Endothelial cell of umbilical vein (primary cell): ENCODE results near the gene NBEAL1. TPM values are rescaled to one million over a fixed set of nuclear protein-coding genes. Genes with fewer than 3 reads are reported as not detected.

Experiments
- BruUV-seq: library from RNA; stranded (reverse); fragments of 400-500 nt; replicated peaks from 2 replicates; lab custom pipeline; 2021; lab: Mats Ljungman, UMichigan
- CTCF ChIA-PET: fragments of 300-600, 350-600 bp; sonication (Branson Sonifier 250); formaldehyde crosslinking; loops from one replicate; lab custom pipeline; 2021; ENCODE audit warnings: antibody characterized with exemption, inconsistent platforms; lab: Charles Lee
- POLR2A ChIA-PET: fragments of 300-600, 350-600 bp; sonication (Branson Sonifier 250); formaldehyde crosslinking; loops from one replicate; lab custom pipeline; 2021; ENCODE audit warnings: antibody characterized with exemption, inconsistent platforms; lab: Charles Lee
- DNase-seq: peaks from one replicate; pipeline ENCODE4 v3.0.0-alpha.2; 2011; ENCODE audit warnings: low read depth, low spot score
- FAIRE-seq: peaks from 2 replicates; lab custom pipeline; 2011; peaks lifted over from hg19 to GRCh38; lab: Jason Lieb, UNC
- H2AFZ ChIP-seq: 2 replicates; pipeline ENCODE4 v1.6.0; 2012; ENCODE audit warnings: low read depth, low read length, control low read depth, inconsistent platforms
- H3K27ac ChIP-seq: 2 replicates; pipeline ENCODE4 v1.5.1; 2011; ENCODE audit warnings: low read depth, mild to moderate bottlenecking, control low read depth, low read length, moderate library complexity; ENCODE audit not compliant: insufficient read depth
- H3K27me3 ChIP-seq, 2 experiments: 2 replicates each; pipeline versions ENCODE4 v1.6.0 to v1.6.1; 2011; ENCODE audit warnings: low read length in 2 of 2, mixed read lengths in 1 of 2; ENCODE audit not compliant: control insufficient read depth in 2 of 2, insufficient read depth in 2 of 2
- H3K36me3 ChIP-seq, 2 experiments: 2 replicates in 1 of 2; 3 replicates in 1 of 2; pipeline ENCODE4 v1.5.1; 2011; ENCODE audit warnings: low read length in 2 of 2, mild to moderate bottlenecking in 1 of 2, moderate library complexity in 1 of 2; ENCODE audit not compliant: control insufficient read depth in 2 of 2, insufficient read depth in 2 of 2; ENCODE audit errors: extremely low read depth in 1 of 2
- H3K4me1 ChIP-seq: 3 replicates; pipeline ENCODE4 v1.5.1; 2011; ENCODE audit warnings: mild to moderate bottlenecking, low read length; ENCODE audit not compliant: control insufficient read depth, insufficient read depth; ENCODE audit errors: extremely low read depth
- H3K4me2 ChIP-seq: 2 replicates; pipeline ENCODE4 v1.6.1; 2011; ENCODE audit warnings: low read length, control low read depth, mixed read lengths; ENCODE audit not compliant: insufficient read depth
- H3K4me3 ChIP-seq, 3 experiments: fragments of 200-600 bp in 1 of 3; sonication (generic), shearing (Covaris generic) in 1 of 3; replicated peaks in 1 of 3; 2 replicates each; pipeline ENCODE4 v1.5.1; 2011 to 2016; ENCODE audit warnings: control low read depth in 3 of 3, low read length in 3 of 3, mild to moderate bottlenecking in 2 of 3, inconsistent platforms in 1 of 3, low read depth in 1 of 3, moderate library complexity in 1 of 3; ENCODE audit not compliant: insufficient read depth in 1 of 3
- H3K79me2 ChIP-seq: 2 replicates; pipeline ENCODE4 v1.6.0; 2012; ENCODE audit warnings: low read length, inconsistent platforms; ENCODE audit not compliant: control insufficient read depth, insufficient read depth
- H3K9ac ChIP-seq: replicated peaks from 2 replicates; pipeline ENCODE3; 2011; ENCODE audit warnings: low read length, control low read depth; ENCODE audit not compliant: insufficient read depth; ENCODE audit errors: extremely low read depth
- H3K9me1 ChIP-seq: replicated peaks from 3 replicates; pipeline ENCODE4 v1.6.0; 2011; ENCODE audit warnings: mild to moderate bottlenecking, low read length; ENCODE audit not compliant: control insufficient read depth, insufficient read depth; ENCODE audit errors: extremely low read depth
- H3K9me3 ChIP-seq: replicated peaks from 2 replicates; pipeline ENCODE4 v1.5.1; 2012; ENCODE audit warnings: low read length, inconsistent platforms; ENCODE audit not compliant: control insufficient read depth, insufficient read depth
- H4K20me1 ChIP-seq: replicated peaks from 2 replicates; pipeline ENCODE3; 2011; ENCODE audit warnings: mild to moderate bottlenecking, low read length; ENCODE audit not compliant: control insufficient read depth, insufficient read depth; ENCODE audit errors: extremely low read depth
- CTCF ChIP-seq, 2 donors: IDR thresholded peaks; 1 replicate in 1 of 2; 2 replicates in 1 of 2; pipeline ENCODE4 v1.5.1; 2011; ENCODE audit warnings: low read length in 2 of 2, mild to moderate bottlenecking in 2 of 2, moderate library complexity in 2 of 2, control low read depth in 1 of 2, inconsistent platforms in 1 of 2, low read depth in 1 of 2; ENCODE audit not compliant: insufficient read depth in 1 of 2; ENCODE audit errors: extremely low read depth in 1 of 2
- EZH2 ChIP-seq: IDR thresholded peaks from 2 replicates; pipeline ENCODE4 v1.6.1; 2012; ENCODE audit warnings: borderline replicate concordance, low read depth, mild to moderate bottlenecking, moderate library complexity, low read length, inconsistent platforms; ENCODE audit not compliant: severe bottlenecking
- FOS ChIP-seq: IDR thresholded peaks from 2 replicates; pipeline ENCODE4 v1.6.1; 2011; ENCODE audit warnings: mild to moderate bottlenecking, low read length, moderate library complexity, borderline replicate concordance; ENCODE audit not compliant: insufficient read depth
- GATA2 ChIP-seq: IDR thresholded peaks from 2 replicates; pipeline ENCODE4 v1.7.0; 2011; ENCODE audit warnings: low read depth, mild to moderate bottlenecking, moderate library complexity, mixed read lengths, low read length; ENCODE audit not compliant: insufficient read length, insufficient read depth
- JUN ChIP-seq: IDR thresholded peaks from 2 replicates; pipeline ENCODE4 v1.6.1; 2011; ENCODE audit warnings: borderline replicate concordance, low read depth; ENCODE audit not compliant: insufficient read length, insufficient read depth
- MAX ChIP-seq: IDR thresholded peaks from 2 replicates; pipeline ENCODE4 v1.6.1; 2011; ENCODE audit not compliant: insufficient read depth, insufficient read length
- MYC ChIP-seq: IDR thresholded peaks from one replicate; pipeline ENCODE4 v1.6.1; 2011; ENCODE audit warnings: mild to moderate bottlenecking, low read depth, low read length
- POLR2A ChIP-seq: IDR thresholded peaks from 2 replicates; pipeline ENCODE4 v1.6.1; 2012; ENCODE audit warnings: low read depth, mild to moderate bottlenecking, control low read depth, low read length
- POLR2AphosphoS5 ChIP-seq: IDR thresholded peaks from 2 replicates; pipeline ENCODE4 v1.6.1; 2012; ENCODE audit warnings: low read depth, mild to moderate bottlenecking, control low read depth, low read length, moderate library complexity; ENCODE audit not compliant: insufficient read depth
- dilution Hi-C: fragments of 300-500 bp; cut with MboI; formaldehyde crosslinking; loops from one replicate; pipeline ENCODE4 v1.15.0; 2019; ENCODE audit warnings: low sequenced_read_pairs; ENCODE audit not compliant: extremely low pct_ligation_motif_present
- intact Hi-C: fragments of 100-400 bp; cut with micrococcal nuclease; formaldehyde crosslinking; loops from one replicate; pipeline ENCODE4 v1.10.0; 2022
- polyA plus RNA-seq, 4 experiments: library from polyadenylated mRNA; depleted of rRNA in 3 of 4; stranded (reverse) in 3 of 4; unstranded in 1 of 4; fragments of >200 nt; gene quantifications; 2 replicates each; pipeline versions ENCODE4 v1.2.1 to v1.2.3, GENCODE V29; 2011 to 2012; ENCODE audit warnings: missing spikeins in 1 of 4
- small RNA-seq: library from RNA; depleted of rRNA; stranded (forward); fragments of <200 nt; gene quantifications from one replicate; pipeline ENCODE3, GENCODE V24; 2012; ENCODE audit warnings: low replicate concordance, low read depth; ENCODE audit not compliant: insufficient read depth, insufficient read length
- total RNA-seq: library from RNA; stranded (reverse); gene quantifications from 2 replicates; pipeline ENCODE4 v1.2.3, GENCODE V29; 2021

NBEAL1 gene
- total and polyA plus RNA-seq, 2 donors (not counting 3 experiments of a cell fraction or from before 2014, with no cell fraction given): 2.1 to 23.3 TPM

- ChIA-PET POLR2A (no interaction called here), CTCF (interaction anchor here (0.6 to 0.8 kb wide), 3 partner anchors 19 to 37 kb away, joined by 3 read pairs; no protein-coding TSS in a partner anchor)
- no TSS peak for BruUV-seq
- FAIRE-seq (no peak), DNase-seq (no peak)
- H3K4me2 ChIP-seq: no peak overlapping the region
- H3K36me3 ChIP-seq: peaks cover 8% of the 10 kb centered on the region in 2 experiments
- no peaks in the 10 kb centered on the region for H3K9me3 ChIP-seq
- peaks cover 3% of the 10 kb centered on the region for H3K79me2 ChIP-seq
- no peaks in the 10 kb centered on the region for H3K9me1 ChIP-seq
- no peak overlapping the region for H3K27ac ChIP-seq
- H3K4me3 ChIP-seq: no peak overlapping the region
- dilution Hi-C loops (no loop called here), intact Hi-C loops (no loop called here)
- no peak overlapping the region for H2AFZ ChIP-seq
- no peaks in the 10 kb centered on the region for H3K27me3 ChIP-seq
- no peaks in the 10 kb centered on the region for H3K4me1 ChIP-seq
- TF ChIP-seq MAX (no peak), POLR2A (no peak), JUN (no peak), MYC (no peak), EZH2 (no peak), POLR2AphosphoS5 (no peak), GATA2 (no peak), CTCF (IDR thresholded peaks at IDR 0.05; ENCODE audit: extremely low read depth in 1 of 2, insufficient read depth in 1 of 2, low read depth in 1 of 2, low read length in 2 of 2) (no peak), FOS (no peak)
- no peak overlapping the region for H3K9ac ChIP-seq
- no peaks in the 10 kb centered on the region for H4K20me1 ChIP-seq
Measured at GRCh38 chr2:203261326-203262159, 246.9 kb downstream of the NBEAL1 start.

Small RNA genes within 50 kb of the gene (small RNA-seq; reads per million reads assigned to genes)
- not detected for gene AC010900.2
- not detected for gene RF00408
- gene RN7SL670P: not detected

Other genes with a start within 250 kb of the NBEAL1 start
- 3.7 and 4.1 TPM in 2 replicates for gene ICA1L, start 143.1 kb upstream of the NBEAL1 start, total RNA-seq
- gene ICA1L, start 143.1 kb upstream of the NBEAL1 start, polyA plus RNA-seq: 0.84 and 1.6 TPM in 2 replicates
- 65.6 and 67.1 TPM in 2 replicates for gene WDR12, start 103.2 kb upstream of the NBEAL1 start, total RNA-seq
- gene WDR12, start 103.2 kb upstream of the NBEAL1 start, polyA plus RNA-seq: 5.6 and 8.5 TPM in 2 replicates
- 3.2 and 3.7 TPM in 2 replicates for gene CARF, start 102.6 kb upstream of the NBEAL1 start, total RNA-seq
- 1.0 and 1.6 TPM in 2 replicates for gene CARF, start 102.6 kb upstream of the NBEAL1 start, polyA plus RNA-seq
- 19.7 and 26.5 TPM in 2 replicates for gene CYP20A1, start 224.1 kb downstream of the NBEAL1 start, total RNA-seq
- gene CYP20A1, start 224.1 kb downstream of the NBEAL1 start, polyA plus RNA-seq: 6.6 and 9.6 TPM in 2 replicates